ENCODE data around the gene TRIAP1.

TRIAP1 gene

GRCh38 chr12:120473807-120474615, 27.8 kb upstream of the TRIAP1 start:
- H3K36me3 ChIP-seq (ENCODE audit: insufficient read depth, low read length), result no peaks in the 10 kb centered on the region
- H3K79me2 ChIP-seq (ENCODE audit: insufficient read depth, low read length), result peaks cover 28% of the 10 kb centered on the region
- peak overlapping the region; percentile 5 for H3K9ac ChIP-seq (ENCODE audit: low read depth, low read length, poor library complexity, severe bottlenecking)
- no peaks in the 10 kb centered on the region for H3K27me3 ChIP-seq (ENCODE audit: insufficient read depth, low read length, poor library complexity, severe bottlenecking)
- no peak overlapping the region for H3K4me3 ChIP-seq (ENCODE audit: low read length, poor library complexity, severe bottlenecking)
- TF ChIP-seq EZH2phosphoT487 (IDR thresholded peaks at IDR 0.05; ENCODE audit: borderline replicate concordance) (no peak), CTCF (conservative IDR thresholded peaks at IDR 0.05; ENCODE audit: low read length) (no peak)
- H3K4me2 ChIP-seq (ENCODE audit: low read depth, low read length, poor library complexity, severe bottlenecking), result peak overlapping the region; percentile 27
- no peak overlapping the region for H2AFZ ChIP-seq (ENCODE audit: low read length)
- no peaks in the 10 kb centered on the region for H3K9me2 ChIP-seq (replicated peaks; ENCODE audit: low read depth, low read length)
- H3F3A ChIP-seq (ENCODE audit: low read depth), result no peaks in the 10 kb centered on the region; the same call in 1 of the 2 replicates
- H3K4me1 ChIP-seq (ENCODE audit: insufficient read depth, low read length, poor library complexity, severe bottlenecking), result peaks cover 48% of the 10 kb centered on the region
- no peaks in the 10 kb centered on the region for H3K9me3 ChIP-seq (ENCODE audit: insufficient read depth, low read depth, low read length)
- peaks cover 4% of the 10 kb centered on the region for H4K20me1 ChIP-seq (ENCODE audit: insufficient read depth, low read length, poor library complexity, severe bottlenecking)

- no peaks in the 10 kb centered on the region for H3K9me2 ChIP-seq (replicated peaks; ENCODE audit: low read depth, low read length)
- H3K27me3 ChIP-seq (ENCODE audit: insufficient read depth, low read length, poor library complexity, severe bottlenecking), result no peaks in the 10 kb centered on the region
- no peak for TF ChIP-seq EZH2phosphoT487 (IDR thresholded peaks at IDR 0.05; ENCODE audit: borderline replicate concordance)
- TF ChIP-seq CTCF (conservative IDR thresholded peaks at IDR 0.05; ENCODE audit: low read length), result no peak
- H3K79me2 ChIP-seq (ENCODE audit: insufficient read depth, low read length), result peaks cover 43% of the 10 kb centered on the region
- peaks cover 19% of the 10 kb centered on the region for H4K20me1 ChIP-seq (ENCODE audit: insufficient read depth, low read length, poor library complexity, severe bottlenecking)
- H3K4me1 ChIP-seq (ENCODE audit: insufficient read depth, low read length, poor library complexity, severe bottlenecking), result peaks cover 51% of the 10 kb centered on the region
- peak overlapping the region; percentile 30 for H3K4me3 ChIP-seq (ENCODE audit: low read length, poor library complexity, severe bottlenecking)
- H3K9me3 ChIP-seq (ENCODE audit: insufficient read depth, low read depth, low read length), result no peaks in the 10 kb centered on the region
- no peaks in the 10 kb centered on the region for H3K36me3 ChIP-seq (ENCODE audit: insufficient read depth, low read length)
- H3F3A ChIP-seq (ENCODE audit: low read depth), result no peaks in the 10 kb centered on the region; the same call in 1 of the 2 replicates
- peak overlapping the region; percentile 57 for H3K4me2 ChIP-seq (ENCODE audit: low read depth, low read length, poor library complexity, severe bottlenecking)
- no peak overlapping the region for H2AFZ ChIP-seq (ENCODE audit: low read length)
- H3K9ac ChIP-seq (ENCODE audit: low read depth, low read length, poor library complexity, severe bottlenecking), result peak overlapping the region; percentile 35
Measured at GRCh38 chr12:120472521-120472920, 26.3 kb upstream of the TRIAP1 start.

- Histone ChIP-seq H2AFZ (ENCODE audit: low read length) (peak overlapping the region; percentile 97), H3K9ac (ENCODE audit: low read depth, low read length, poor library complexity, severe bottlenecking) (peak overlapping the region; percentile 81), H3K4me1 (ENCODE audit: insufficient read depth, low read length, poor library complexity, severe bottlenecking) (peaks cover 67% of the 10 kb centered on the region), H4K20me1 (ENCODE audit: insufficient read depth, low read length, poor library complexity, severe bottlenecking) (peaks cover 42% of the 10 kb centered on the region), H3K36me3 (ENCODE audit: insufficient read depth, low read length) (peaks cover 12% of the 10 kb centered on the region; the same call in 1 of the 2 replicates), H3K79me2 (ENCODE audit: insufficient read depth, low read length) (peaks cover 66% of the 10 kb centered on the region), H3F3A (ENCODE audit: low read depth) (no peaks in the 10 kb centered on the region; the same call in 1 of the 2 replicates), H3K27me3 (ENCODE audit: insufficient read depth, low read length, poor library complexity, severe bottlenecking) (no peaks in the 10 kb centered on the region), H3K4me2 (ENCODE audit: low read depth, low read length, poor library complexity, severe bottlenecking) (peak overlapping the region; percentile 97), H3K4me3 (ENCODE audit: low read length, poor library complexity, severe bottlenecking) (peak overlapping the region; percentile 97), H3K9me3 (ENCODE audit: insufficient read depth, low read depth, low read length) (no peaks in the 10 kb centered on the region), H3K9me2 (replicated peaks; ENCODE audit: low read depth, low read length) (no peaks in the 10 kb centered on the region)
- TF ChIP-seq CTCF (conservative IDR thresholded peaks at IDR 0.05; ENCODE audit: low read length), result no peak
- no peak for TF ChIP-seq EZH2phosphoT487 (IDR thresholded peaks at IDR 0.05; ENCODE audit: borderline replicate concordance)
Measured at GRCh38 chr12:120470150-120470784, 24.1 kb upstream of the TRIAP1 start.
